ENCODE data around the gene EPHX1.
"Not testable (repeated sequence)": the region's sequence is repeated elsewhere in the genome, so short reads cannot be mapped to it uniquely, and the experiment has no call there.

Gene EPHX1

GRCh38 chr1:225808136-225808535 lies 1.8 kb upstream of the EPHX1 start:
- no peak for DNase-seq (ENCODE audit: extremely low read depth, low read depth)
- TF ChIP-seq CTCF (IDR thresholded peaks at IDR 0.05; ENCODE audit: low read depth, low read length, missing control alignments) = no peak
- H3K4me3 ChIP-seq (replicated peaks; ENCODE audit: low read depth, low read length) = no peak overlapping the region

- DNase-seq (ENCODE audit: extremely low read depth, low read depth) = not testable (repeated sequence)
Measured at GRCh38 chr1:225810579-225811538, 935 bp downstream of the EPHX1 start.

GRCh38 chr1:225811622-225812487 lies 1.9 kb downstream of the EPHX1 start:
- no peak overlapping the region for H3K4me3 ChIP-seq (replicated peaks; ENCODE audit: low read depth, low read length)
- peak; percentile 46 for TF ChIP-seq CTCF (IDR thresholded peaks at IDR 0.05; ENCODE audit: low read depth, low read length, missing control alignments)
- DNase-seq (ENCODE audit: extremely low read depth, low read depth) = no peak

More at GRCh38 chr1:225810579-225811538, 935 bp downstream of the EPHX1 start:
- peak overlapping the region; percentile 54 for H3K4me3 ChIP-seq (replicated peaks; ENCODE audit: low read depth, low read length)

GRCh38 chr1:225812488-225813213 lies 2.7 kb downstream of the EPHX1 start:
- no peak for TF ChIP-seq CTCF (IDR thresholded peaks at IDR 0.05; ENCODE audit: low read depth, low read length, missing control alignments)
- DNase-seq (ENCODE audit: extremely low read depth, low read depth) = no peak
- H3K4me3 ChIP-seq (replicated peaks; ENCODE audit: low read depth, low read length) = no peak overlapping the region

- H3K4me3 ChIP-seq (replicated peaks; ENCODE audit: low read depth, low read length) = no peak overlapping the region
- TF ChIP-seq CTCF (IDR thresholded peaks at IDR 0.05; ENCODE audit: low read depth, low read length, missing control alignments) = no peak
- DNase-seq (ENCODE audit: extremely low read depth, low read depth) = no peak
Measured at GRCh38 chr1:225813214-225813964, 3.5 kb downstream of the EPHX1 start.

- H3K4me3 ChIP-seq (replicated peaks; ENCODE audit: low read depth, low read length) = no peak overlapping the region
- no peak for DNase-seq (ENCODE audit: extremely low read depth, low read depth)
- TF ChIP-seq CTCF (IDR thresholded peaks at IDR 0.05; ENCODE audit: low read depth, low read length, missing control alignments) = no peak
Measured at GRCh38 chr1:225814381-225814780, 4.5 kb downstream of the EPHX1 start.

- not testable (repeated sequence) for H3K4me3 ChIP-seq (replicated peaks; ENCODE audit: low read depth, low read length); DNase-seq (ENCODE audit: extremely low read depth, low read depth)
Measured at GRCh38 chr1:225815090-225815489, 5.2 kb downstream of the EPHX1 start.

Data from HFF-Myc (cell line).